ENCODE data around the gene AEBP1.

- TF ChIP-seq POLR2A (IDR thresholded peaks at IDR 0.05) (no peak), CTCF (IDR thresholded peaks at IDR 0.05) (no peak)
These were observed 24.7 kb upstream of the AEBP1 start for GRCh38 chr7:44079331-44080021.
